WTC11 (cell line): ENCODE data around the gene DUSP11. TPM values are rescaled to one million over a fixed set of nuclear protein-coding genes. Genes with fewer than 3 reads are reported as not detected.

ENCODE experiments used
- ATAC-seq: fragments of 200-7000 bp; cut with Tn5 transposase; 2 replicates; pipeline ENCODE4 v1.10.0; 2021; ENCODE audit warnings: mild to moderate bottlenecking, moderate library complexity
- CTCF ChIA-PET: fragments of 300-600 bp; sonication (Branson Sonifier 250); formaldehyde crosslinking; loops from one replicate; lab custom pipeline; 2021; ENCODE audit warnings: antibody characterized with exemption; lab: Charles Lee
- POLR2A ChIA-PET: fragments of 350-600 bp; sonication (Branson Sonifier 250); formaldehyde crosslinking; loops from one replicate; lab custom pipeline; 2021; ENCODE audit warnings: antibody characterized with exemption; lab: Charles Lee
- DNase-seq: peaks from one replicate; pipeline ENCODE4 v3.0.0; 2021; ENCODE audit warnings: low spot score
- H3K27ac Mint-ChIP-seq: 2 replicates; pipeline ENCODE4 v1.8.0; 2021; ENCODE audit warnings: mixed read lengths
- H3K27me3 Mint-ChIP-seq: 2 replicates; pipeline ENCODE4 v1.8.0; 2021; ENCODE audit warnings: low read depth, mild to moderate bottlenecking, moderate library complexity, mixed read lengths
- H3K36me3 Mint-ChIP-seq: 2 replicates; pipeline ENCODE4 v1.8.0; 2021; ENCODE audit warnings: mixed read lengths
- H3K4me1 Mint-ChIP-seq: 2 replicates; pipeline ENCODE4 v1.8.0; 2022; ENCODE audit warnings: mixed read lengths
- H3K4me3 Mint-ChIP-seq: 2 replicates; pipeline ENCODE4 v1.8.0; 2021; ENCODE audit warnings: mild to moderate bottlenecking, moderate library complexity, mixed read lengths
- H3K9me3 Mint-ChIP-seq: 2 replicates; pipeline ENCODE4 v1.8.0; 2021; ENCODE audit warnings: mixed read lengths
- CREM ChIP-seq: sonication (generic); formaldehyde crosslinking; IDR thresholded peaks from 2 replicates; pipeline ENCODE4 v1.8.1; 2022; ENCODE audit warnings: mild to moderate bottlenecking, missing genetic modification reagents, moderate library complexity
- EMX1 ChIP-seq: fragments of 250-450 bp; sonication (Bioruptor Pico); IDR thresholded peaks from 2 replicates; pipeline ENCODE4 v1.8.0; 2021; ENCODE audit warnings: mild to moderate bottlenecking
- GABPB1 ChIP-seq: sonication (generic); formaldehyde crosslinking; IDR thresholded peaks from 2 replicates; pipeline ENCODE4 v1.8.1; 2023; ENCODE audit warnings: mild to moderate bottlenecking, missing genetic modification reagents
- RELA ChIP-seq: sonication (generic); formaldehyde crosslinking; IDR thresholded peaks from 2 replicates; pipeline ENCODE4 v1.8.1; 2022; ENCODE audit warnings: missing genetic modification reagents, mild to moderate bottlenecking, borderline replicate concordance
- RORB ChIP-seq: fragments of 250-450 bp; sonication (Bioruptor Pico); IDR thresholded peaks from 2 replicates; pipeline ENCODE4 v1.9.0; 2021; ENCODE audit warnings: mild to moderate bottlenecking
- SMAD4 ChIP-seq: sonication (generic); formaldehyde crosslinking; IDR thresholded peaks from 2 replicates; pipeline ENCODE4 v1.8.0; 2022; ENCODE audit warnings: mild to moderate bottlenecking, missing genetic modification reagents
- SOX15 ChIP-seq: fragments of 250-450 bp; sonication (Bioruptor Pico); IDR thresholded peaks from 2 replicates; pipeline ENCODE4 v1.9.0; 2021; ENCODE audit warnings: mild to moderate bottlenecking
- ZNF219 ChIP-seq: sonication (generic); formaldehyde crosslinking; IDR thresholded peaks from 2 replicates; pipeline ENCODE4 v1.8.0; 2023; ENCODE audit warnings: missing genetic modification reagents, mild to moderate bottlenecking, borderline replicate concordance
- ZNF232 ChIP-seq: sonication (generic); formaldehyde crosslinking; IDR thresholded peaks from 2 replicates; pipeline ENCODE4 v1.8.0; 2022; ENCODE audit warnings: mild to moderate bottlenecking, missing genetic modification reagents
- ZNF263 ChIP-seq: sonication (generic); formaldehyde crosslinking; IDR thresholded peaks from 2 replicates; pipeline ENCODE4 v1.8.1; 2022; ENCODE audit warnings: low read depth, mild to moderate bottlenecking, moderate library complexity, missing genetic modification reagents
- total RNA-seq: library from RNA; stranded (reverse); gene quantifications from 3 replicates; pipeline ENCODE4 v1.2.3, GENCODE V29; 2021
- TF ChIP-seq, protein P1 (sequence below): sonication (generic); formaldehyde crosslinking; IDR thresholded peaks from 2 replicates; pipeline ENCODE4 v1.8.1; 2022; ENCODE audit warnings: low read depth, missing genetic modification reagents, borderline replicate concordance
- TF ChIP-seq, protein P2 (sequence below): sonication (generic); formaldehyde crosslinking; IDR thresholded peaks from 2 replicates; pipeline ENCODE4 v1.8.1; 2023; ENCODE audit warnings: mild to moderate bottlenecking, missing genetic modification reagents, moderate library complexity
- TF ChIP-seq, protein P3 (sequence below): fragments of 250-450 bp; sonication (Bioruptor Pico); IDR thresholded peaks from 2 replicates; pipeline ENCODE4 v1.9.0; 2021; ENCODE audit warnings: mild to moderate bottlenecking
- TF ChIP-seq, protein P4 (sequence below): sonication (generic); formaldehyde crosslinking; IDR thresholded peaks from 2 replicates; pipeline ENCODE4 v1.8.1; 2022; ENCODE audit warnings: missing genetic modification reagents, borderline replicate concordance
- TF ChIP-seq, protein P5 (sequence below): sonication (generic); formaldehyde crosslinking; IDR thresholded peaks from 2 replicates; pipeline ENCODE4 v1.8.1; 2023; ENCODE audit warnings: mild to moderate bottlenecking, moderate library complexity, missing genetic modification reagents
- TF ChIP-seq, protein P6 (sequence below): sonication (generic); formaldehyde crosslinking; conservative IDR thresholded peaks from 2 replicates; pipeline ENCODE4 v1.8.1; 2023; ENCODE audit warnings: mild to moderate bottlenecking, low read depth, missing genetic modification reagents, moderate library complexity
- TF ChIP-seq, protein P7 (sequence below): sonication (generic); formaldehyde crosslinking; IDR thresholded peaks from 2 replicates; pipeline ENCODE4 v1.8.1; 2023; ENCODE audit warnings: mild to moderate bottlenecking, missing genetic modification reagents, moderate library complexity

DUSP11 gene
- total RNA-seq, 1 experiment from 2014 or later: 16.8 TPM

DNA sequence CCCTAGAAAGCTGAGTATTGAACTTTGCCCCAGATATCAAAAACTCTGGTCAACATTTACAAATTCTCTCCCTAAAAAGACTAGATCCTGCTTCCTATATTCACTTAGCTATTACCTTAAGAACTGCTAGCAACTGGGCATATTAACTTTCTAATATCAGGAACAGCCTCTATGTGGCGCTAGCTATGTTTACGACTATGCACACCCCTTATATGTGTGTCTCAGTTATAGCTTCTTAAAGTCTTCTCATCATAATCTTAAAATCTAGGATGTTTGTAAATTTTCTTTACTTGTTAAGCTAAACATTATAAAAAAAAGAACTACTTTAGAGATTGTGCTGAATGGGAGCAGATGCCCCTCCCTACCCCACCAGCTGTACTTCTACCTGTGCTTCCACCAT is 47.1 kb upstream of the DUSP11 start:
- Mint-ChIP-seq H3K4me3 (no peak overlapping the region), H3K4me1 (peaks cover 22% of the 10 kb centered on the region), H3K27me3 (peaks cover 31% of the 10 kb centered on the region), H3K27ac (no peak overlapping the region), H3K36me3 (peaks cover 10% of the 10 kb centered on the region), H3K9me3 (peaks cover 8% of the 10 kb centered on the region)
- no peak for DNase-seq
- POLR2A ChIA-PET: interaction anchor here (0.5 kb wide), 1 partner anchor 84 kb away, joined by 4 read pairs; no protein-coding TSS in a partner anchor
- CTCF ChIA-PET: interaction anchor here (0.6 to 3.0 kb wide), 12 partner anchors 9 to 466 kb away, joined by 3 to 20 read pairs (median 3); partner anchors contain the start of gene MOB1A
- no peak for ATAC-seq
- TF ChIP-seq SMAD4 (CRISPR knock-in tag) (no peak), GABPB1 (CRISPR knock-in tag) (no peak), SOX15 (CRISPR knock-in tag) (no peak), ZNF232 (CRISPR knock-in tag) (no peak), RELA (no peak), CREM (CRISPR knock-in tag) (no peak), ZNF219 (CRISPR knock-in tag) (no peak), RORB (CRISPR knock-in tag) (no peak), ZNF263 (CRISPR knock-in tag) (no peak), EMX1 (CRISPR knock-in tag) (no peak)
- TF ChIP-seq, protein P1, sequence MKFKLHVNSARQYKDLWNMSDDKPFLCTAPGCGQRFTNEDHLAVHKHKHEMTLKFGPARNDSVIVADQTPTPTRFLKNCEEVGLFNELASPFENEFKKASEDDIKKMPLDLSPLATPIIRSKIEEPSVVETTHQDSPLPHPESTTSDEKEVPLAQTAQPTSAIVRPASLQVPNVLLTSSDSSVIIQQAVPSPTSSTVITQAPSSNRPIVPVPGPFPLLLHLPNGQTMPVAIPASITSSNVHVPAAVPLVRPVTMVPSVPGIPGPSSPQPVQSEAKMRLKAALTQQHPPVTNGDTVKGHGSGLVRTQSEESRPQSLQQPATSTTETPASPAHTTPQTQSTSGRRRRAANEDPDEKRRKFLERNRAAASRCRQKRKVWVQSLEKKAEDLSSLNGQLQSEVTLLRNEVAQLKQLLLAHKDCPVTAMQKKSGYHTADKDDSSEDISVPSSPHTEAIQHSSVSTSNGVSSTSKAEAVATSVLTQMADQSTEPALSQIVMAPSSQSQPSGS (CRISPR knock-in tag): no peak
- TF ChIP-seq, protein P2, sequence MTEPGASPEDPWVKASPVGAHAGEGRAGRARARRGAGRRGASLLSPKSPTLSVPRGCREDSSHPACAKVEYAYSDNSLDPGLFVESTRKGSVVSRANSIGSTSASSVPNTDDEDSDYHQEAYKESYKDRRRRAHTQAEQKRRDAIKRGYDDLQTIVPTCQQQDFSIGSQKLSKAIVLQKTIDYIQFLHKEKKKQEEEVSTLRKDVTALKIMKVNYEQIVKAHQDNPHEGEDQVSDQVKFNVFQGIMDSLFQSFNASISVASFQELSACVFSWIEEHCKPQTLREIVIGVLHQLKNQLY (CRISPR knock-in tag): no peak
- TF ChIP-seq, protein P3, sequence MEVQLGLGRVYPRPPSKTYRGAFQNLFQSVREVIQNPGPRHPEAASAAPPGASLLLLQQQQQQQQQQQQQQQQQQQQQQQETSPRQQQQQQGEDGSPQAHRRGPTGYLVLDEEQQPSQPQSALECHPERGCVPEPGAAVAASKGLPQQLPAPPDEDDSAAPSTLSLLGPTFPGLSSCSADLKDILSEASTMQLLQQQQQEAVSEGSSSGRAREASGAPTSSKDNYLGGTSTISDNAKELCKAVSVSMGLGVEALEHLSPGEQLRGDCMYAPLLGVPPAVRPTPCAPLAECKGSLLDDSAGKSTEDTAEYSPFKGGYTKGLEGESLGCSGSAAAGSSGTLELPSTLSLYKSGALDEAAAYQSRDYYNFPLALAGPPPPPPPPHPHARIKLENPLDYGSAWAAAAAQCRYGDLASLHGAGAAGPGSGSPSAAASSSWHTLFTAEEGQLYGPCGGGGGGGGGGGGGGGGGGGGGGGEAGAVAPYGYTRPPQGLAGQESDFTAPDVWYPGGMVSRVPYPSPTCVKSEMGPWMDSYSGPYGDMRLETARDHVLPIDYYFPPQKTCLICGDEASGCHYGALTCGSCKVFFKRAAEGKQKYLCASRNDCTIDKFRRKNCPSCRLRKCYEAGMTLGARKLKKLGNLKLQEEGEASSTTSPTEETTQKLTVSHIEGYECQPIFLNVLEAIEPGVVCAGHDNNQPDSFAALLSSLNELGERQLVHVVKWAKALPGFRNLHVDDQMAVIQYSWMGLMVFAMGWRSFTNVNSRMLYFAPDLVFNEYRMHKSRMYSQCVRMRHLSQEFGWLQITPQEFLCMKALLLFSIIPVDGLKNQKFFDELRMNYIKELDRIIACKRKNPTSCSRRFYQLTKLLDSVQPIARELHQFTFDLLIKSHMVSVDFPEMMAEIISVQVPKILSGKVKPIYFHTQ (CRISPR knock-in tag): no peak
- TF ChIP-seq, protein P4, sequence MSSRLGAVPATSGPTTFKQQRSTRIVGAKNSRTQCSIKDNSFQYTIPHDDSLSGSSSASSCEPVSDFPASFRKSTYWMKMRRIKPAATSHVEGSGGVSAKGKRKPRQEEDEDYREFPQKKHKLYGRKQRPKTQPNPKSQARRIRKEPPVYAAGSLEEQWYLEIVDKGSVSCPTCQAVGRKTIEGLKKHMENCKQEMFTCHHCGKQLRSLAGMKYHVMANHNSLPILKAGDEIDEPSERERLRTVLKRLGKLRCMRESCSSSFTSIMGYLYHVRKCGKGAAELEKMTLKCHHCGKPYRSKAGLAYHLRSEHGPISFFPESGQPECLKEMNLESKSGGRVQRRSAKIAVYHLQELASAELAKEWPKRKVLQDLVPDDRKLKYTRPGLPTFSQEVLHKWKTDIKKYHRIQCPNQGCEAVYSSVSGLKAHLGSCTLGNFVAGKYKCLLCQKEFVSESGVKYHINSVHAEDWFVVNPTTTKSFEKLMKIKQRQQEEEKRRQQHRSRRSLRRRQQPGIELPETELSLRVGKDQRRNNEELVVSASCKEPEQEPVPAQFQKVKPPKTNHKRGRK: no peak
- TF ChIP-seq, protein P5, sequence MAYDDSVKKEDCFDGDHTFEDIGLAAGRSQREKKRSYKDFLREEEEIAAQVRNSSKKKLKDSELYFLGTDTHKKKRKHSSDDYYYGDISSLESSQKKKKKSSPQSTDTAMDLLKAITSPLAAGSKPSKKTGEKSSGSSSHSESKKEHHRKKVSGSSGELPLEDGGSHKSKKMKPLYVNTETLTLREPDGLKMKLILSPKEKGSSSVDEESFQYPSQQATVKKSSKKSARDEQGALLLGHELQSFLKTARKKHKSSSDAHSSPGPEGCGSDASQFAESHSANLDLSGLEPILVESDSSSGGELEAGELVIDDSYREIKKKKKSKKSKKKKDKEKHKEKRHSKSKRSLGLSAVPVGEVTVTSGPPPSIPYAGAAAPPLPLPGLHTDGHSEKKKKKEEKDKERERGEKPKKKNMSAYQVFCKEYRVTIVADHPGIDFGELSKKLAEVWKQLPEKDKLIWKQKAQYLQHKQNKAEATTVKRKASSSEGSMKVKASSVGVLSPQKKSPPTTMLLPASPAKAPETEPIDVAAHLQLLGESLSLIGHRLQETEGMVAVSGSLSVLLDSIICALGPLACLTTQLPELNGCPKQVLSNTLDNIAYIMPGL (CRISPR knock-in tag): no peak
- TF ChIP-seq, protein P6, sequence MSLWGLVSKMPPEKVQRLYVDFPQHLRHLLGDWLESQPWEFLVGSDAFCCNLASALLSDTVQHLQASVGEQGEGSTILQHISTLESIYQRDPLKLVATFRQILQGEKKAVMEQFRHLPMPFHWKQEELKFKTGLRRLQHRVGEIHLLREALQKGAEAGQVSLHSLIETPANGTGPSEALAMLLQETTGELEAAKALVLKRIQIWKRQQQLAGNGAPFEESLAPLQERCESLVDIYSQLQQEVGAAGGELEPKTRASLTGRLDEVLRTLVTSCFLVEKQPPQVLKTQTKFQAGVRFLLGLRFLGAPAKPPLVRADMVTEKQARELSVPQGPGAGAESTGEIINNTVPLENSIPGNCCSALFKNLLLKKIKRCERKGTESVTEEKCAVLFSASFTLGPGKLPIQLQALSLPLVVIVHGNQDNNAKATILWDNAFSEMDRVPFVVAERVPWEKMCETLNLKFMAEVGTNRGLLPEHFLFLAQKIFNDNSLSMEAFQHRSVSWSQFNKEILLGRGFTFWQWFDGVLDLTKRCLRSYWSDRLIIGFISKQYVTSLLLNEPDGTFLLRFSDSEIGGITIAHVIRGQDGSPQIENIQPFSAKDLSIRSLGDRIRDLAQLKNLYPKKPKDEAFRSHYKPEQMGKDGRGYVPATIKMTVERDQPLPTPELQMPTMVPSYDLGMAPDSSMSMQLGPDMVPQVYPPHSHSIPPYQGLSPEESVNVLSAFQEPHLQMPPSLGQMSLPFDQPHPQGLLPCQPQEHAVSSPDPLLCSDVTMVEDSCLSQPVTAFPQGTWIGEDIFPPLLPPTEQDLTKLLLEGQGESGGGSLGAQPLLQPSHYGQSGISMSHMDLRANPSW: no peak
- TF ChIP-seq, protein P7, sequence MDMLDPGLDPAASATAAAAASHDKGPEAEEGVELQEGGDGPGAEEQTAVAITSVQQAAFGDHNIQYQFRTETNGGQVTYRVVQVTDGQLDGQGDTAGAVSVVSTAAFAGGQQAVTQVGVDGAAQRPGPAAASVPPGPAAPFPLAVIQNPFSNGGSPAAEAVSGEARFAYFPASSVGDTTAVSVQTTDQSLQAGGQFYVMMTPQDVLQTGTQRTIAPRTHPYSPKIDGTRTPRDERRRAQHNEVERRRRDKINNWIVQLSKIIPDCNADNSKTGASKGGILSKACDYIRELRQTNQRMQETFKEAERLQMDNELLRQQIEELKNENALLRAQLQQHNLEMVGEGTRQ: no peak
